ENCODE measurements around the gene ACAD10.
A peak's percentile ranks its signal among the peaks of the same experiment; 100 is the strongest.

DNA sequence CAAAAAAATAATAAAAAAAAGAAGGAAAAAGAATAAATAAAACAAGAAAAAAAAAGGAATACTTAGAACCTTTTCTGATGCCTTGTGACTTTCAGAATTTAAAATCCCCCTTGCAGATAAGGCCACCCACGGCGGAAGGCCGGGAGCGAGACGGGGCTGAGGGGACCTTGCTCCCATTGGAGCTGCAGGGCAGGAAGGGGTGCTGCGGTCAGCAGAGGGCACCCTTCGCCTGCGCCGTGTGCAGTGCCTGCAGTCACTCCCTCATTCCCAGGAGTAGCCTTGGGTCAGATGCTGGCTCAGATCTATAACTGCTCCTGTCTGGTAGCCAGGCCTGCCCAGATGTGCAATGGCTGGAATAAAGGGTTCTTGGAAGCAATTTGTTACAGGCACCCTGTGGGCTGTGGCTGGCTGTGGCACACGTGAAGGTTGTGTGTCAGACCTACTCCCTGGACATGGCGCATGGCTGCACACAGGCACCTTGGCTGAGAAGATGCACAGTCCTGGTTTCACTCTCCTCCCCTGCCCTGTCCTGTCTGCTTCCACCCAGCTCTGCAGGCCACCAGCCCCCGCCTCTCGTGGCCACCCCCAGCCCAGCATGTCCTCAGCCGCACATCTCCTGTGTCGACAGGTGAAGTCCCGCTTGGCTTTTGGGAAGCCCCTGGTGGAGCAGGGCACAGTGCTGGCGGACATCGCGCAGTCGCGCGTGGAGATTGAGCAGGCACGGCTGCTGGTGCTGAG is 67.5 kb downstream of the ACAD10 start:
- TF ChIP-seq, protein P1, sequence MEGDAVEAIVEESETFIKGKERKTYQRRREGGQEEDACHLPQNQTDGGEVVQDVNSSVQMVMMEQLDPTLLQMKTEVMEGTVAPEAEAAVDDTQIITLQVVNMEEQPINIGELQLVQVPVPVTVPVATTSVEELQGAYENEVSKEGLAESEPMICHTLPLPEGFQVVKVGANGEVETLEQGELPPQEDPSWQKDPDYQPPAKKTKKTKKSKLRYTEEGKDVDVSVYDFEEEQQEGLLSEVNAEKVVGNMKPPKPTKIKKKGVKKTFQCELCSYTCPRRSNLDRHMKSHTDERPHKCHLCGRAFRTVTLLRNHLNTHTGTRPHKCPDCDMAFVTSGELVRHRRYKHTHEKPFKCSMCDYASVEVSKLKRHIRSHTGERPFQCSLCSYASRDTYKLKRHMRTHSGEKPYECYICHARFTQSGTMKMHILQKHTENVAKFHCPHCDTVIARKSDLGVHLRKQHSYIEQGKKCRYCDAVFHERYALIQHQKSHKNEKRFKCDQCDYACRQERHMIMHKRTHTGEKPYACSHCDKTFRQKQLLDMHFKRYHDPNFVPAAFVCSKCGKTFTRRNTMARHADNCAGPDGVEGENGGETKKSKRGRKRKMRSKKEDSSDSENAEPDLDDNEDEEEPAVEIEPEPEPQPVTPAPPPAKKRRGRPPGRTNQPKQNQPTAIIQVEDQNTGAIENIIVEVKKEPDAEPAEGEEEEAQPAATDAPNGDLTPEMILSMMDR (conservative IDR thresholded peaks at IDR 0.05; ENCODE audit: low read depth, low read length), result peak; percentile 59
- no peak for TF ChIP-seq EZH2 (IDR thresholded peaks at IDR 0.05; ENCODE audit: borderline replicate concordance, low read depth, low read length, poor library complexity, severe bottlenecking)

Measured in A673 (cell line).